SK-N-SH (cell line): ENCODE data around the gene FOXR1. TPM values are rescaled to one million over a fixed set of nuclear protein-coding genes. Genes with fewer than 3 reads are reported as not detected.

Experiments used
- CTCF ChIA-PET: fragments of 300-600, 350-600 bp; formaldehyde crosslinking; extraction: SDS; loops from one replicate; lab custom pipeline; 2021; lab: Yijun Ruan, JAX
- POLR2A ChIA-PET: fragments of 350-600 bp; sonication (Branson Sonifier 250); formaldehyde crosslinking; extraction: SDS; loops from one replicate; lab custom pipeline; 2020; ENCODE audit warnings: antibody characterized with exemption, inconsistent platforms; lab: Yijun Ruan, JAX
- DNase-seq: peaks from one replicate; pipeline ENCODE4 v3.0.0; 2012
- H2AFZ ChIP-seq: fragments of 200-600 bp; sonication (generic); 2 replicates; pipeline ENCODE4 v1.8.1; 2016; ENCODE audit warnings: antibody characterized with exemption, mild to moderate bottlenecking, low read depth
- H3F3A ChIP-seq: fragments of 200-600 bp; sonication (generic); replicated peaks from 2 replicates; pipeline ENCODE3; 2016; ENCODE audit warnings: antibody characterized with exemption, mild to moderate bottlenecking; ENCODE audit not compliant: insufficient read depth
- H3K27ac ChIP-seq, 2 experiments: fragments of 200-500 bp in 1 of 2; fragments of 200-600 bp in 1 of 2; sonication (Bioruptor generic) in 1 of 2; sonication (generic), shearing (Covaris generic) in 1 of 2; 2 replicates each; pipeline versions ENCODE4 v1.5.1 to v1.6.1; 2014 to 2016; ENCODE audit warnings: low read depth in 2 of 2, inconsistent platforms in 1 of 2, low read length in 1 of 2, mild to moderate bottlenecking in 1 of 2, mixed read lengths in 1 of 2
- H3K27me3 ChIP-seq: fragments of 200-600 bp; sonication (generic), shearing (Covaris generic); 2 replicates; pipeline ENCODE4 v1.6.1; 2016; ENCODE audit warnings: mixed run types; ENCODE audit not compliant: insufficient read depth
- H3K36me3 ChIP-seq, 2 experiments: fragments of 200-500 bp in 1 of 2; fragments of 200-600 bp in 1 of 2; sonication (Bioruptor generic) in 1 of 2; sonication (generic) in 1 of 2; replicated peaks in 1 of 2; 2 replicates each; pipeline versions ENCODE3 to v1.5.1; 2014 to 2016; ENCODE audit warnings: low read length in 1 of 2, mild to moderate bottlenecking in 1 of 2; ENCODE audit not compliant: insufficient read depth in 2 of 2, control insufficient read depth in 1 of 2
- H3K4me1 ChIP-seq, 2 experiments: fragments of 200-500 bp in 1 of 2; fragments of 200-600 bp in 1 of 2; sonication (Bioruptor generic) in 1 of 2; sonication (generic), shearing (Covaris generic) in 1 of 2; 2 replicates each; pipeline versions ENCODE4 v1.5.1 to v1.6.1; 2014 to 2016; ENCODE audit warnings: low read depth in 1 of 2, low read length in 1 of 2, mixed run types in 1 of 2; ENCODE audit not compliant: insufficient read depth in 2 of 2, control insufficient read depth in 1 of 2
- H3K4me2 ChIP-seq: fragments of 200-600 bp; sonication (generic), shearing (Covaris generic); 2 replicates; pipeline ENCODE4 v1.6.1; 2017; ENCODE audit warnings: mixed run types
- H3K4me3 ChIP-seq, 2 experiments: fragments of 200-500 bp in 1 of 2; fragments of 200-600 bp in 1 of 2; sonication (Bioruptor generic) in 1 of 2; sonication (generic), shearing (Covaris generic) in 1 of 2; 2 replicates each; pipeline versions ENCODE4 v1.5.1 to v1.8.1; 2014 to 2016; ENCODE audit warnings: low read depth in 2 of 2, inconsistent platforms in 1 of 2, low read length in 1 of 2, mild to moderate bottlenecking in 1 of 2, mixed read lengths in 1 of 2, moderate library complexity in 1 of 2
- H3K79me2 ChIP-seq: fragments of 200-600 bp; sonication (generic); 2 replicates; pipeline ENCODE4 v1.8.1; 2017; ENCODE audit warnings: mild to moderate bottlenecking; ENCODE audit not compliant: insufficient read depth
- H3K9ac ChIP-seq: fragments of 200-600 bp; sonication (generic); 2 replicates; pipeline ENCODE4 v1.6.1; 2017; ENCODE audit warnings: mixed run types
- H3K9me2 ChIP-seq: fragments of 200-600 bp; sonication (generic); 2 replicates; pipeline ENCODE4 v1.6.1; 2017; ENCODE audit warnings: mixed run types
- H3K9me3 ChIP-seq: fragments of 200-600 bp; sonication (generic); 2 replicates; pipeline ENCODE4 v1.6.1; 2017; ENCODE audit warnings: mixed run types, mild to moderate bottlenecking, moderate library complexity
- H4K20me1 ChIP-seq: fragments of 200-600 bp; sonication (generic); 2 replicates; pipeline ENCODE4 v1.6.1; 2017; ENCODE audit warnings: mild to moderate bottlenecking, mixed run types; ENCODE audit not compliant: insufficient read depth
- EP300 ChIP-seq, 2 experiments: IDR thresholded peaks; 2 replicates each; pipeline versions ENCODE4 v1.4.0 to v1.6.1; 2012; ENCODE audit warnings: borderline replicate concordance in 1 of 2, low read depth in 1 of 2, low read length in 1 of 2
- EZH2phosphoT487 ChIP-seq: fragments of 200-600 bp; sonication (generic); IDR thresholded peaks from 2 replicates; pipeline ENCODE4 v1.6.1; 2017; ENCODE audit warnings: low read depth, mixed run types, mild to moderate bottlenecking, antibody characterized with exemption, moderate library complexity, borderline replicate concordance
- FOSL2 ChIP-seq: IDR thresholded peaks from 2 replicates; pipeline ENCODE4 v1.4.0; 2012; ENCODE audit warnings: low read depth, mild to moderate bottlenecking, moderate library complexity, borderline replicate concordance
- FOXJ3 ChIP-seq: sonication (generic); formaldehyde crosslinking; IDR thresholded peaks from 2 replicates; pipeline ENCODE4 v1.5.1; 2020; ENCODE audit warnings: mild to moderate bottlenecking, missing genetic modification reagents
- GABPA ChIP-seq: IDR thresholded peaks from 2 replicates; pipeline ENCODE4 v1.4.0; 2012; ENCODE audit warnings: low read depth, mild to moderate bottlenecking
- GATA2 ChIP-seq: sonication (generic); formaldehyde crosslinking; IDR thresholded peaks from 2 replicates; pipeline ENCODE4 v1.5.0; 2020; ENCODE audit warnings: mild to moderate bottlenecking, missing genetic modification reagents
- IRF3 ChIP-seq: fragments of 150-350 bp; IDR thresholded peaks from 2 replicates; pipeline ENCODE4 v1.6.1; 2016; ENCODE audit warnings: mild to moderate bottlenecking, low read depth, low read length
- NFIC ChIP-seq: IDR thresholded peaks from 2 replicates; pipeline ENCODE4 v1.4.0; 2012; ENCODE audit warnings: borderline replicate concordance
- POLR2AphosphoS5 ChIP-seq: IDR thresholded peaks from 2 replicates; pipeline ENCODE4 v1.6.1; 2012; ENCODE audit warnings: low read depth, low read length
- RAD21 ChIP-seq: IDR thresholded peaks from 2 replicates; pipeline ENCODE4 v1.6.1; 2012; ENCODE audit warnings: mild to moderate bottlenecking, low read length
- RCOR1 ChIP-seq: fragments of 150-350 bp; IDR thresholded peaks from 2 replicates; pipeline ENCODE4 v1.6.1; 2017; ENCODE audit warnings: antibody characterized with exemption, low read length
- RXRA ChIP-seq: IDR thresholded peaks from 2 replicates; pipeline ENCODE4 v1.4.0; 2012; ENCODE audit warnings: low read depth, mild to moderate bottlenecking, borderline replicate concordance
- SIN3A ChIP-seq: IDR thresholded peaks from 2 replicates; pipeline ENCODE4 v1.6.1; 2012; ENCODE audit warnings: low read depth, mild to moderate bottlenecking, low read length, moderate library complexity, borderline replicate concordance
- SMC3 ChIP-seq: IDR thresholded peaks from 2 replicates; pipeline ENCODE4 v1.6.1; 2012; ENCODE audit warnings: low read depth, low read length, improper control_type of control experiment
- TCF12 ChIP-seq: IDR thresholded peaks from 2 replicates; pipeline ENCODE4 v1.4.0; 2012
- YY1 ChIP-seq: IDR thresholded peaks from 2 replicates; pipeline ENCODE4 v1.4.0; 2012; ENCODE audit warnings: low read depth, mild to moderate bottlenecking
- ZBTB33 ChIP-seq: IDR thresholded peaks from 2 replicates; pipeline ENCODE4 v1.4.0; 2012; ENCODE audit warnings: low read depth, borderline replicate concordance
- WGBS: methylation state at CpG from one replicate; pipeline ENCODE4 v1.1.6; 2017; ENCODE audit warnings: low lambda C conversion rate; 5-methylcytosine and 5-hydroxymethylcytosine counted together
- polyA plus RNA-seq, 3 experiments: library from polyadenylated mRNA; depleted of rRNA; stranded (reverse); fragments of >200 nt; gene quantifications; 2 replicates each; pipeline ENCODE4 v1.2.3, GENCODE V29; 2012

FOXR1 gene
- polyA plus RNA-seq, 1 of the 3 experiments (the other 2 are of a cell fraction) = not detected

GRCh38 chr11:119021631-119022030 is 50.1 kb downstream of the FOXR1 start:
- no peak for DNase-seq
- WGBS = 95% methylated on average over 5 of the region's 5 CpGs
- Histone ChIP-seq H3K4me2 (no peak overlapping the region), H3K9me2 (no peaks in the 10 kb centered on the region), H3F3A (peaks cover 18% of the 10 kb centered on the region), H4K20me1 (peaks cover 6% of the 10 kb centered on the region; the same call in 1 of the 2 replicates), H3K36me3 (peaks cover 32 to 44% of the 10 kb centered on the region in 2 experiments), H3K79me2 (peaks cover 56% of the 10 kb centered on the region), H2AFZ (no peak overlapping the region), H3K27ac (no peak overlapping the region), H3K27me3 (no peaks in the 10 kb centered on the region), H3K4me3 (no peak overlapping the region), H3K4me1 (peaks cover 8 to 21% of the 10 kb centered on the region in 2 experiments), H3K9me3 (no peaks in the 10 kb centered on the region), H3K9ac (no peak overlapping the region)
- ChIA-PET POLR2A (no interaction called here), CTCF (interaction anchor here (1.1 to 4.2 kb wide), 2 partner anchors 8 to 92 kb away, joined by 3 to 16 read pairs; partner anchors contain the start of gene SLC37A4)
- no peak for TF ChIP-seq ZBTB33
- no peak for TF ChIP-seq GABPA
- TF ChIP-seq FOXJ3 = no peak
- TF ChIP-seq NFIC = no peak
- no peak for TF ChIP-seq SIN3A
- TF ChIP-seq TCF12 = no peak
- no peak for TF ChIP-seq FOSL2

GRCh38 chr11:119023741-119024140 is 52.2 kb downstream of the FOXR1 start:
- Histone ChIP-seq H2AFZ (no peak overlapping the region), H3K4me2 (no peak overlapping the region), H3K9me2 (no peaks in the 10 kb centered on the region), H3K9ac (no peak overlapping the region), H3K27me3 (no peaks in the 10 kb centered on the region), H3F3A (peaks cover 12% of the 10 kb centered on the region), H3K9me3 (no peaks in the 10 kb centered on the region), H3K36me3 (peaks cover 24 to 42% of the 10 kb centered on the region in 2 experiments), H3K27ac (peak overlapping the region in 1 of 2 experiments; percentile 27; a peak in 1 of 4 replicates), H3K4me1 (peaks cover 6 to 16% of the 10 kb centered on the region in 2 experiments), H3K4me3 (no peak overlapping the region), H3K79me2 (peaks cover 40% of the 10 kb centered on the region), H4K20me1 (peaks cover 6% of the 10 kb centered on the region; the same call in 1 of the 2 replicates)
- DNase-seq = no peak
- ChIA-PET POLR2A (interaction anchor here (0.6 kb wide), 1 partner anchor 645 kb away, joined by 3 read pairs; no protein-coding TSS in a partner anchor), CTCF (interaction anchor here (1.3 to 2.0 kb wide), 3 partner anchors 8 to 113 kb away, joined by 3 to 6 read pairs (median 4); no protein-coding TSS in a partner anchor)
- TF ChIP-seq POLR2AphosphoS5 (no peak; the same call in 1 of the 2 replicates), IRF3 (no peak), GABPA (no peak), EZH2phosphoT487 (no peak), RCOR1 (no peak), EP300 (IDR thresholded peaks at IDR 0.05; ENCODE audit: borderline replicate concordance in 1 of 2, low read depth in 1 of 2, low read length in 1 of 2) (no peak), SIN3A (no peak), GATA2 (no peak), YY1 (no peak), FOSL2 (no peak), RXRA (no peak), RAD21 (no peak), SMC3 (no peak)
